ENCODE data around the gene CACNA2D3.

Gene CACNA2D3

DNA sequence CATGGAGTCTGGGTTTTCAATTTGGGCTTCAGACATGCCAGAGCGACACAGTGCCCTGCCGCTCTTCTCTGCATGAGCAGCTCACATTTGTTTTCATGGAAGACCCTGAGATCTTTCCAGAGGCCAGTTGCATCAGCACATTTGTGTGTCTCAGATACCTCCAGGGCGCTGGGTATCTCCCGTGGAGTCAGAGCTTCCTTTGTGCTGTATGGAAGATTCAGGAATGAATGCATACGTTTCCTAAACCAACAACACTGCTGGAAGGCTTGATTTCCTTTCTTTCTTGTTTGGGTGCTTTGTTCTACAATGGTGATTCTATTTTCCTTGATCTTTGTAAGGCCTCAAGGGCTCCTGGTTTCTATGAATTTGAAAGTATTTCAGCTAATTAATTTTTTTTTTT lies 106.5 kb downstream of the CACNA2D3 start:
- no peak for DNase-seq (ENCODE audit: low spot score)
- TF ChIP-seq, protein P1, sequence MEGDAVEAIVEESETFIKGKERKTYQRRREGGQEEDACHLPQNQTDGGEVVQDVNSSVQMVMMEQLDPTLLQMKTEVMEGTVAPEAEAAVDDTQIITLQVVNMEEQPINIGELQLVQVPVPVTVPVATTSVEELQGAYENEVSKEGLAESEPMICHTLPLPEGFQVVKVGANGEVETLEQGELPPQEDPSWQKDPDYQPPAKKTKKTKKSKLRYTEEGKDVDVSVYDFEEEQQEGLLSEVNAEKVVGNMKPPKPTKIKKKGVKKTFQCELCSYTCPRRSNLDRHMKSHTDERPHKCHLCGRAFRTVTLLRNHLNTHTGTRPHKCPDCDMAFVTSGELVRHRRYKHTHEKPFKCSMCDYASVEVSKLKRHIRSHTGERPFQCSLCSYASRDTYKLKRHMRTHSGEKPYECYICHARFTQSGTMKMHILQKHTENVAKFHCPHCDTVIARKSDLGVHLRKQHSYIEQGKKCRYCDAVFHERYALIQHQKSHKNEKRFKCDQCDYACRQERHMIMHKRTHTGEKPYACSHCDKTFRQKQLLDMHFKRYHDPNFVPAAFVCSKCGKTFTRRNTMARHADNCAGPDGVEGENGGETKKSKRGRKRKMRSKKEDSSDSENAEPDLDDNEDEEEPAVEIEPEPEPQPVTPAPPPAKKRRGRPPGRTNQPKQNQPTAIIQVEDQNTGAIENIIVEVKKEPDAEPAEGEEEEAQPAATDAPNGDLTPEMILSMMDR (IDR thresholded peaks at IDR 0.05; ENCODE audit: extremely low read depth, missing control alignments), result no peak

DNA sequence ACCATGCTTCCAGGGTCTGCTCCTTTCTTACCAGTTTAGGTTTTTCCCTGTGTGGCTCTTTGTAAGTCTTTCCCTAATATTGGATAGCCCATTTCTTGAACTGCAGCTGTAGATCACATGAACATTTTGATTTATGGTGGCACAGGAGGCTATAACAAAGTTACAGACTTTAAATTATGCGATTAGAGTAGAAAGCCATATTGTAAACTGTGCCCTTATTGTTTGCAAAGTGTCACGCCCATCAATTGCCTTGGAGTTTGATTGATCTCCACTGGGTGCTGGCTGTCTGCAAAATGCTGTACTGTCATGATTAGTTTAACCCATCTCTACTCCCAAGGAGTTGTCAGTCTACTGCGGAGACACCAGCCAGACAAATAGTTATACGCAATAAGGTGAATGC lies 110.3 kb downstream of the CACNA2D3 start:
- TF ChIP-seq, protein P1 (IDR thresholded peaks at IDR 0.05; ENCODE audit: extremely low read depth, missing control alignments), result no peak
- DNase-seq (ENCODE audit: low spot score), result no peak

DNA sequence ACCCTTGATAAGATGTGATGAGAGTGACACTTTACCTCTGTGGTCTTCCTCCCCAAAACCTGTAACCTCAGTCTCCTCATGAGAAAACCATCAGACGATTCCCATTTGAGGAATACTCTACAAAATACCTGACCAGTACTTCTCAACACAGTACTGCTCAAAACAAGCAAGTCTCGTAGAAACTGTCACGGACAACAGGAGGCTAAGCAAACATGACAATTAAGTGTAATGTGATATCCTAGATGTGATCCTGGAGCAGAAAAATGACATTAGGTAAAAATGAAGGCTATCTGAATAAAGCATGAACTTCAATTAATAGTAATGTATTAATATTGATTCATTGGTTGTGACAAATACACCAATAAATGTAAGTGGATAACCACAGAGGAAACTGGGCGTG lies 113.6 kb downstream of the CACNA2D3 start:
- TF ChIP-seq, protein P1 (IDR thresholded peaks at IDR 0.05; ENCODE audit: extremely low read depth, missing control alignments), result no peak

DNA sequence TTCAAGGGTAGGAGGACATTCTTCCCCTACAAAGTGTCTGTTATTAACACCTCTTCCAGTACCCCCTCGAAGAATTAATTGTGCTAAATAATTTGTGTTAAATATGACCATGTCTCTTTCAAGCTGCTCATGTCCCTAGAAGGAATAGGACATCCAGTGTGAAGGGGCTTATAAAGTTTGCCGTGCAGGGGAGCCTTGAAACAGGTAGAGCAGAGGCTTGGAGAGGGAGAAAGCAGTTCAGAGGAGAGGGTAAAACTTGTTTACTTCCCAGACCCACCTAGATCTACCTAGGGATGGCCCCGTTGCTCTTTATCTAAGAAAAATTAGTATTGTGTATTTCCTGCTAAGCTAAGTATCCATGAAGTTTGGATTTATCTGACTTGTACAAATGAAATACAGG lies 114.8 kb downstream of the CACNA2D3 start:
- DNase-seq (ENCODE audit: low spot score), result no peak
- TF ChIP-seq, protein P1 (IDR thresholded peaks at IDR 0.05; ENCODE audit: extremely low read depth, missing control alignments), result no peak

More for the DNA sequence above, 113.6 kb downstream of the CACNA2D3 start:
- DNase-seq (ENCODE audit: low spot score), result no peak

DNA sequence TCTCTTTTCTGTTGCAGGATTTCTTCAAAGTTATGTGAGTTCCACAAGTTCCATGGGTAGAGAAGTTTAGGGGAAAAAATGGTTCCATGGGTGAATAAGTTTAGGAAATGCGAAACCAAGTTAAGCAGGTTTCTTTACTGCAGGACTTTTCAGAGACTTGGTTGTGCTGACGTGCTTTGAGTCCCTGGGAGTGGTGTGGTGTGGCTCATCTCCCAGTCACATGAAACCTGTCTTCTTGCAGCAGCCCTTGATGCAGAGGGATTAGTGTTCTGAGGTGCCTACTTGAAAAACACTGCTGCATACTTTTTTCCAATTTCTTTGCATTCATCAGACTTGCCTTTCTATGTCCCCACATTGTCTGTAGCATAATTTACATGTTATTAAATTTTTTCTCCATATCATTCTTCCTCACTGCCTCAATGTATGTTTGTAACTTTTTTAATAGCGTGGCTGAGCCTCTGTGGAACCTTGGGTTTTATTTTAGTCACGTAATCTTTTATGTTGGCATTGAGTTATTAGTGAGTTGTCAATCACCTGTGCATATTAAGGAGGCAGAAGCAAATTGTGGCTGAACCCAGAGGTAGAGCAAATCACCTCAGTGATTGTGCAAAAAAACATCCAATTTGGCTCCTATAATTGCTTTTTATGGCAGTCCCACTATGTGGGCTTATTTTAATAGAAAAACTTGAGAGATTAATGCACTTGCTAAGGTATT lies 115.6 kb downstream of the CACNA2D3 start:
- no peak for DNase-seq (ENCODE audit: low spot score)
- TF ChIP-seq, protein P1 (IDR thresholded peaks at IDR 0.05; ENCODE audit: extremely low read depth, missing control alignments), result no peak

DNA sequence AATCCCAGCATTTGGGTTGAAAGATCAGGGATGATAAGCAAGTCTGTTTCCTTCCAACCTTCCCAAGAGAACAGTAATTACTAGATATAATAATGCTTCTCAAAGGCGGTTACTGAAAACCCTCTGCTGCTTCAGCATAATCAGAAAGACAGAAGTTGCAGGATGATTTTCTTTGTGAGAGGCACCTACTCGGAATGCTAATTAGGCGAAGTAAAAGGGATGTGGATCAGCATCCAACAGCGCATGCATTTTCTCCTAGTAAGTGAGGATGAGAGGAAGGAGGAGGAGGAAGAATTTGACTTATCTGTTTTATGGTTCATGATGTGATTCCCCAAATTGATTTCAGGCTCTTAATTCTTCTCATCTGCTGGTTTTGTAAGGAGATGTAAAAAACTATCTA lies 118.0 kb downstream of the CACNA2D3 start:
- TF ChIP-seq, protein P1 (IDR thresholded peaks at IDR 0.05; ENCODE audit: extremely low read depth, missing control alignments), result no peak
- DNase-seq (ENCODE audit: low spot score), result no peak

DNA sequence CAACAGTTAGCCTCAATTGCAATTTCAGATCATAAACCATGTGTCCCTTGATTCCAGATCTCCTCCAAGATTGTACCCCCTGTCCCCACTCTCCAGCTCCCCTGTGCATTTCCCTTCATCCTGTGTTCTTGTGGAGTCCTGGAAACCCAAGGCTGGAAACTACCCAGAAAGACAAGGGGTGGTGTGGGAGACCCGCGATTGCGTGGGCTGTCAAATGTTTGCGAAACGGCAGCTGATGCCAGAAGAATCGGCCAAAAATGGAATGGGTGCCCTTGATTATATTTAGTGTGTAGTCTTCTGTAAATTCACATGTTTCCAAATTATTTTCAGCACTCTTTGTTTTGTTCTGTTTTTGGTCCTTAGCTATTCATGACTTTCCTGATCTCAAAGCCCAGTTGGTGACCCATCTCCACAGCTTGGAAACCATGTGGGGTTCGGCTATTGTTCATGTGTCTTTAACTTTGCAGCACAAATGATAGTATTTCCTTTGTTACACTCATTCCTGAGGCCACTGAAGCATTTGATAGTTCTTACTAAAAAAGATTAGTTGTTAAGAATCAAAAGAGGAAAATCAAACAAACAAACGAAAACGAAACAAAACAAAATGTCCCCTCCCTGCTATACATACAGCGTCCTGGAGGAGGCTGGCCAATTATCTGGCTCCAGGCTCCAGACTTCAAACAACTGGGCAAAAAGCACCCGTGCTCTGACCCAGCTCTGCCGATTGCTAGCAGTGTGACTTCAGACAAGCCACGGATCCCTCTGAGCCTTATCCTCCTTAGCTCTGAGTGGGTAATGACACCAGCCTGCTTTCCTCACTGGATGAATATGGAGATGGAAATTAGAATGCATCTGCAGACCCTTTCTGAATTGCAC lies 120.9 kb downstream of the CACNA2D3 start:
- TF ChIP-seq, protein P1 (IDR thresholded peaks at IDR 0.05; ENCODE audit: extremely low read depth, missing control alignments), result no peak
- DNase-seq (ENCODE audit: low spot score), result no peak
